Neutrophil (primary cell): ENCODE measurements around the gene SIM1.

Experiments
- H3K27ac ChIP-seq: fragments of 200-600 bp; sonication (generic); 2 replicates; pipeline ENCODE4 v1.5.1; 2016; ENCODE audit warnings: mild to moderate bottlenecking, moderate library complexity
- H3K27me3 ChIP-seq: fragments of 200-600 bp; sonication (generic); 2 replicates; pipeline ENCODE4 v1.6.0; 2016; ENCODE audit warnings: mild to moderate bottlenecking
- H3K36me3 ChIP-seq: fragments of 200-600 bp; sonication (generic); 2 replicates; pipeline ENCODE4 v1.5.1; 2017
- H3K4me1 ChIP-seq, 2 experiments: fragments of 200-600 bp in 1 of 2; sonication (generic) in 1 of 2; 1 replicate in 1 of 2; 2 replicates in 1 of 2; pipeline versions ENCODE4 v1.5.1 to v1.6.1; 2013 to 2016; ENCODE audit warnings: low read depth in 1 of 2, low read length in 1 of 2, mild to moderate bottlenecking in 1 of 2, moderate library complexity in 1 of 2; ENCODE audit not compliant: control insufficient read depth in 1 of 2, insufficient read depth in 1 of 2
- H3K4me3 ChIP-seq, 2 experiments: fragments of 200-600 bp in 1 of 2; sonication (generic) in 1 of 2; 1 replicate in 1 of 2; 2 replicates in 1 of 2; pipeline ENCODE4 v1.5.1; 2013 to 2016; ENCODE audit warnings: low read depth in 1 of 2, low read length in 1 of 2, mild to moderate bottlenecking in 1 of 2, moderate library complexity in 1 of 2
- H3K9me3 ChIP-seq: fragments of 200-600 bp; sonication (generic); 2 replicates; pipeline ENCODE4 v1.5.1; 2016
- TF ChIP-seq, protein P1 (sequence below): fragments of 200-600 bp; sonication (generic); IDR thresholded peaks from 2 replicates; pipeline ENCODE4 v1.5.1; 2016; ENCODE audit warnings: antibody characterized with exemption

SIM1 gene

GRCh38 chr6:100449239-100449691 is 15.5 kb downstream of the SIM1 start:
- Histone ChIP-seq H3K4me3 (no peak overlapping the region), H3K36me3 (no peaks in the 10 kb centered on the region), H3K9me3 (no peaks in the 10 kb centered on the region), H3K27ac (no peak overlapping the region), H3K27me3 (peaks cover 100% of the 10 kb centered on the region), H3K4me1 (no peaks in the 10 kb centered on the region)
- TF ChIP-seq, protein P1, sequence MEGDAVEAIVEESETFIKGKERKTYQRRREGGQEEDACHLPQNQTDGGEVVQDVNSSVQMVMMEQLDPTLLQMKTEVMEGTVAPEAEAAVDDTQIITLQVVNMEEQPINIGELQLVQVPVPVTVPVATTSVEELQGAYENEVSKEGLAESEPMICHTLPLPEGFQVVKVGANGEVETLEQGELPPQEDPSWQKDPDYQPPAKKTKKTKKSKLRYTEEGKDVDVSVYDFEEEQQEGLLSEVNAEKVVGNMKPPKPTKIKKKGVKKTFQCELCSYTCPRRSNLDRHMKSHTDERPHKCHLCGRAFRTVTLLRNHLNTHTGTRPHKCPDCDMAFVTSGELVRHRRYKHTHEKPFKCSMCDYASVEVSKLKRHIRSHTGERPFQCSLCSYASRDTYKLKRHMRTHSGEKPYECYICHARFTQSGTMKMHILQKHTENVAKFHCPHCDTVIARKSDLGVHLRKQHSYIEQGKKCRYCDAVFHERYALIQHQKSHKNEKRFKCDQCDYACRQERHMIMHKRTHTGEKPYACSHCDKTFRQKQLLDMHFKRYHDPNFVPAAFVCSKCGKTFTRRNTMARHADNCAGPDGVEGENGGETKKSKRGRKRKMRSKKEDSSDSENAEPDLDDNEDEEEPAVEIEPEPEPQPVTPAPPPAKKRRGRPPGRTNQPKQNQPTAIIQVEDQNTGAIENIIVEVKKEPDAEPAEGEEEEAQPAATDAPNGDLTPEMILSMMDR = no peak

GRCh38 chr6:100447900-100448748 is 16.6 kb downstream of the SIM1 start:
- H3K36me3 ChIP-seq = no peaks in the 10 kb centered on the region
- no peaks in the 10 kb centered on the region for H3K4me1 ChIP-seq
- TF ChIP-seq, protein P1 = no peak
- H3K27ac ChIP-seq = no peak overlapping the region
- H3K9me3 ChIP-seq = no peaks in the 10 kb centered on the region
- no peak overlapping the region for H3K4me3 ChIP-seq
- H3K27me3 ChIP-seq = peaks cover 100% of the 10 kb centered on the region

DNA sequence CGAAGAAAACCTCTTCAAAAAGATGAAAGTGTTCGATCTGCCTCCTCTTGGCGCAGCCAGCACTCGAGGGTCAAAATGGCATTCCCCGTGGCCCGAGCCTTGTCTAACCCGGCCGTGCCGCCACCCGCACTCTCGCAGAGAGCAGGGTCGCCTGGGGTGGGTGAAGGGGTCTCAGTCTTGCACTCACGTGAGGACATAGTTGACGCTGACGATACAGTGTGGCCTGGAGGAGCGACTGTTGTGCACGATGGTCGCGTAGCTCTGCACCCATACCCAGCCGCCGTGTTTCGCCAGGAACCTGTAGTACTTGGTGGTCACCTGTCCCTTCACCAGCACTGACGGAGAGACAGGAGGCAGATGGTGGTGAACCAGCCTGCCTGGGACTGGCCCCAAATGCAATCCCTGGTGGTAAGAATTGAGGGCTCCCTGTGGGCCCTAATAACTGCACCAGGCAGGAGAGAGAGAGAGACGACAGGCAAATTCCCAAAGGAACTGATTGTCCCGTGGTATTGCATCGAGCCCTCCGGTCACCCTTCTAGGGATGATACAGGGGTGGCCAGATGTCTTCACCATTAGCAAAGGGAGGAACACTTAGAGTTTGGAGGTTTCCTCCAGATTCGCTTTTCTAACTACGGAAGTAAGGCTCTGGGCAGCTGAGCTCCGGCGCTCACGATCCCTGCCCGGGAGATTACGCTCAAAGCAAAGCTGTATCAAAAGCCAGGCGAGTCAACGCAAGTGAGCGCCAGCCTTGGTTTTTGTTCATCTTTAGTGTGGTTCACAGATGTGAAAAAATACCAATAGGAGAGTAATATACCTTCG is 17.4 kb downstream of the SIM1 start:
- Histone ChIP-seq H3K4me3 (no peak overlapping the region), H3K36me3 (no peaks in the 10 kb centered on the region), H3K9me3 (no peaks in the 10 kb centered on the region), H3K27ac (no peak overlapping the region), H3K27me3 (peaks cover 99% of the 10 kb centered on the region), H3K4me1 (no peaks in the 10 kb centered on the region)
- TF ChIP-seq, protein P1 = no peak

- TF ChIP-seq, protein P1 = no peak
- H3K36me3 ChIP-seq = no peaks in the 10 kb centered on the region
- peaks cover 99% of the 10 kb centered on the region for H3K27me3 ChIP-seq
- H3K4me3 ChIP-seq = no peak overlapping the region
- no peaks in the 10 kb centered on the region for H3K9me3 ChIP-seq
- H3K4me1 ChIP-seq = no peaks in the 10 kb centered on the region
- H3K27ac ChIP-seq = no peak overlapping the region
Observed at GRCh38 chr6:100446115-100447080, 18.3 kb downstream of the SIM1 start.

- no peaks in the 10 kb centered on the region for H3K4me1 ChIP-seq
- H3K36me3 ChIP-seq = no peaks in the 10 kb centered on the region
- H3K27ac ChIP-seq = no peak overlapping the region
- H3K4me3 ChIP-seq = no peak overlapping the region
- no peaks in the 10 kb centered on the region for H3K9me3 ChIP-seq
- TF ChIP-seq, protein P1 = no peak
- peaks cover 98% of the 10 kb centered on the region for H3K27me3 ChIP-seq
Observed at GRCh38 chr6:100445512-100445911, 19.2 kb downstream of the SIM1 start.
